K562 (cell line): ENCODE measurements around the gene RHPN2. TPM values are rescaled to one million over a fixed set of nuclear protein-coding genes. Genes with fewer than 3 reads are reported as not detected.

ENCODE experiments used
- DPF2 ChIP-seq: fragments of 450-650 bp; IDR thresholded peaks from 2 replicates; pipeline ENCODE4 v1.6.1; 2016
- EP300 ChIP-seq: IDR thresholded peaks from 2 replicates; pipeline ENCODE4 v1.6.1; 2012; ENCODE audit warnings: low read length, improper control_type of control experiment
- FOXM1 ChIP-seq, 2 experiments: fragments of 450-650 bp in 1 of 2; sonication (generic) in 1 of 2; formaldehyde crosslinking in 1 of 2; IDR thresholded peaks; 2 replicates each; pipeline versions ENCODE4 v1.6.1 to v1.9.0; 2017 to 2022; ENCODE audit warnings: low read depth in 2 of 2, mild to moderate bottlenecking in 2 of 2, missing genetic modification reagents in 1 of 2, moderate library complexity in 1 of 2
- GTF3C2 ChIP-seq: IDR thresholded peaks from 3 replicates; pipeline ENCODE4 v1.6.1; 2011; ENCODE audit warnings: borderline replicate concordance, mild to moderate bottlenecking, moderate library complexity; ENCODE audit not compliant: insufficient read length; ENCODE audit errors: extremely low read depth
- HCFC1 ChIP-seq: IDR thresholded peaks from 2 replicates; pipeline ENCODE4 v1.6.1; 2012; ENCODE audit warnings: low read depth, low read length, improper control_type of control experiment
- HDAC8 ChIP-seq: fragments of 450-650 bp; IDR thresholded peaks from 2 replicates; pipeline ENCODE4 v1.6.1; 2016; ENCODE audit warnings: mild to moderate bottlenecking, missing genetic modification characterization, moderate library complexity, missing compliant biosample characterization
- KDM5B ChIP-seq: fragments of 200-600 bp; sonication (generic); IDR thresholded peaks from 2 replicates; pipeline ENCODE4 v1.6.1; 2012; ENCODE audit warnings: low read depth, mild to moderate bottlenecking, moderate library complexity, low read length, control low read depth, inconsistent platforms; ENCODE audit not compliant: insufficient replicate concordance
- MED1 ChIP-seq: sonication (generic); formaldehyde crosslinking; IDR thresholded peaks from 2 replicates; pipeline ENCODE4 v1.8.1; 2023; ENCODE audit warnings: missing genetic modification reagents, borderline replicate concordance
- POLR3G ChIP-seq: IDR thresholded peaks from 2 replicates; pipeline ENCODE4 v1.6.1; 2011; ENCODE audit not compliant: insufficient read length, insufficient replicate concordance; ENCODE audit errors: extremely low read depth
- PPARD ChIP-seq: fragments of 250-450 bp; sonication (Bioruptor Pico); IDR thresholded peaks from 2 replicates; pipeline ENCODE4 v1.8.0; 2022; ENCODE audit warnings: inconsistent platforms, mild to moderate bottlenecking, moderate library complexity
- SLC30A9 ChIP-seq: fragments of 250-450 bp; sonication (Bioruptor Pico); IDR thresholded peaks from 2 replicates; pipeline ENCODE4 v1.8.0; 2022; ENCODE audit warnings: mild to moderate bottlenecking, moderate library complexity
- SMARCC2 ChIP-seq: fragments of 450-650 bp; IDR thresholded peaks from 2 replicates; pipeline ENCODE4 v1.6.1; 2017; ENCODE audit warnings: antibody characterized with exemption, moderate library complexity, mild to moderate bottlenecking, low read depth
- SOX6 ChIP-seq: fragments of 450-650 bp; IDR thresholded peaks from 2 replicates; pipeline ENCODE4 v1.6.1; 2014; ENCODE audit warnings: mild to moderate bottlenecking
- SP1 ChIP-seq: sonication (generic); formaldehyde crosslinking; IDR thresholded peaks from 2 replicates; pipeline ENCODE4 v1.8.1; 2022; ENCODE audit warnings: mild to moderate bottlenecking, missing genetic modification reagents
- TCFL5 ChIP-seq: fragments of 250-450 bp; sonication (Bioruptor Pico); conservative IDR thresholded peaks from 2 replicates; pipeline ENCODE4 v1.6.1; 2021; ENCODE audit warnings: mild to moderate bottlenecking, moderate library complexity, matching md5 sums
- TOE1 ChIP-seq, 2 experiments: fragments of 450-650 bp in 1 of 2; sonication (generic) in 1 of 2; formaldehyde crosslinking in 1 of 2; IDR thresholded peaks; 2 replicates each; pipeline versions ENCODE4 v1.7.1 to v1.8.0; 2016 to 2022; ENCODE audit warnings: borderline replicate concordance in 2 of 2, mild to moderate bottlenecking in 2 of 2, antibody characterized with exemption in 1 of 2, inconsistent platforms in 1 of 2, low read depth in 1 of 2, missing genetic modification reagents in 1 of 2, moderate library complexity in 1 of 2
- ZNF184 ChIP-seq: sonication (generic); formaldehyde crosslinking; IDR thresholded peaks from 2 replicates; pipeline ENCODE4 v1.5.0; 2020; ENCODE audit warnings: missing genetic modification reagents
- ZNF551 ChIP-seq: fragments of 250-450 bp; sonication (Bioruptor Pico); IDR thresholded peaks from 2 replicates; pipeline ENCODE4 v1.5.0; 2021; ENCODE audit warnings: mild to moderate bottlenecking, moderate library complexity
- polyA plus RNA-seq, 8 experiments: library from polyadenylated mRNA; depleted of rRNA in 4 of 8; stranded (reverse) in 5 of 8; unstranded in 3 of 8; fragments of >200 nt; fragmentation: Nextera tagmentation in 2 of 8; fragmentation: Illumina TruSeq in 1 of 8; extraction: Ambion mirVana in 2 of 8; extraction: Trizol in 1 of 8; gene quantifications; 2 replicates each; pipeline versions ENCODE4 v1.2.1 to v1.2.3, GENCODE V29; 2011 to 2014; ENCODE audit warnings: inconsistent platforms in 1 of 8, missing spikeins in 1 of 8
- total RNA-seq, 7 experiments: library from RNA; depleted of rRNA in 6 of 7; stranded (reverse); fragments of >200 nt in 6 of 7; fragmentation: Illumina TruSeq in 2 of 7; extraction: Trizol in 2 of 7; gene quantifications; 2 replicates each; pipeline versions ENCODE4 v1.2.1 to v1.2.3, GENCODE V29; 2011 to 2021; ENCODE audit warnings: low replicate concordance in 1 of 7
- TF ChIP-seq, protein P1 (sequence below): fragments of 450-650 bp; conservative IDR thresholded peaks from 2 replicates; pipeline ENCODE4 v1.6.1; 2016; ENCODE audit warnings: missing genetic modification characterization, low read depth, mild to moderate bottlenecking, missing compliant biosample characterization, moderate library complexity

RHPN2 gene
- total and polyA plus RNA-seq, 9 of the 15 experiments (the other 6 are each of a cell fraction or from before 2014, with no cell fraction given) = 0.63 to 9.9 (median 3.2) TPM

DNA sequence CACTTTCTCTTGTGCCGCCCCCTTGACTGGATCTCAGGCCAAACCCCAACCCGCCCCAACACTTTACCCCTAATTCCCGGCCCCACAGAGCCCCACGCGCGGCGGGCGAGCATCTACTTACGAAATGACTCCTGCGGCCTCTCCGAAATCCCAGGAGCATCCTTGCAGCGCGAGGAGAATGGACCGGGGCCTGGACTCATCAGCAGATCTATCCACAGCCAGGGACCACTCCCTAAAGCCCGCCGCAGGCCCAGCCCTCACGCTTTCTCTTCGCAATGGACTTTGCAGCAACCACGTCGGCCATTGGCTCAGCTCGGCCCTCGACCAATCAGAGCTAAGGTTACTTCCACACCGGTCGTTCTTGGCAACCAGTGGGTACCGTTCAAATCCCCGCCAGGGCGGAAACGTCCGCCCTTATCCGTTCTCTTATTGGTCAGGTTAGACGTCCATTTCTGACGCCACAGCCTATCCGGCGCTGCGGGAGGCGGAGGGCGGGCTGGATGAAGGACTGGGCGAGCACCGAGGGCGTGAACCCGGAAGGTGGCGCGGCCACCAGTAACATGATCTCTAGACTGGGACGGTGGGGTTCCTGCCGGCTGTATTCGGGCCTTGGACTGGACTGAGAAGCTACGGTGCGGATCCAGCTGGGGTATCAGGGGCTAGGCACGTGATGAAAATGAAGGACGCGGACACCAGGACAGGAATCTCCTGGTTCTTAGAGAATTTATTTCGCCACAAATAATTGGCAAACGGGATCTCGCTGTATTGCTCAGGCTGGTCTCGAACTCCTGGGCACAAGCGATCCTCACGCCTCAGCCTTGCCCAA is 92.8 kb downstream of the RHPN2 start, which contains the start of the genes CEP89 and FAAP24 (continued):
- TF ChIP-seq HDAC8 (tag) (no peak), KDM5B (peak; percentile 80), SP1 (CRISPR knock-in tag) (peak; percentile 94), EP300 (peak; percentile 36), HCFC1 (peak; percentile 76), GTF3C2 (peak; percentile 62), SOX6 (0 out of 2 replicates have a peak, but pooled peaks have one; percentile 31), TOE1 (IDR thresholded peaks at IDR 0.05; ENCODE audit: borderline replicate concordance) (peak; percentile 27; the same call in 1 of the 2 replicates), TOE1 (CRISPR knock-in tag; IDR thresholded peaks at IDR 0.05; ENCODE audit: borderline replicate concordance, low read depth) (no peak), POLR3G (no peak), PPARD (CRISPR knock-in tag) (no peak), ZNF184 (CRISPR knock-in tag) (no peak), DPF2 (peak; percentile 45; the same call in 1 of the 2 replicates), TCFL5 (CRISPR knock-in tag) (no peak), SMARCC2 (no peak), SLC30A9 (CRISPR knock-in tag) (no peak), ZNF551 (CRISPR knock-in tag) (no peak), MED1 (CRISPR knock-in tag) (no peak), FOXM1 (IDR thresholded peaks at IDR 0.05; ENCODE audit: low read depth) (0 out of 2 replicates have a peak, but pooled peaks have one; percentile 26), FOXM1 (CRISPR knock-in tag; IDR thresholded peaks at IDR 0.05; ENCODE audit: low read depth) (no peak)
- TF ChIP-seq, protein P1, sequence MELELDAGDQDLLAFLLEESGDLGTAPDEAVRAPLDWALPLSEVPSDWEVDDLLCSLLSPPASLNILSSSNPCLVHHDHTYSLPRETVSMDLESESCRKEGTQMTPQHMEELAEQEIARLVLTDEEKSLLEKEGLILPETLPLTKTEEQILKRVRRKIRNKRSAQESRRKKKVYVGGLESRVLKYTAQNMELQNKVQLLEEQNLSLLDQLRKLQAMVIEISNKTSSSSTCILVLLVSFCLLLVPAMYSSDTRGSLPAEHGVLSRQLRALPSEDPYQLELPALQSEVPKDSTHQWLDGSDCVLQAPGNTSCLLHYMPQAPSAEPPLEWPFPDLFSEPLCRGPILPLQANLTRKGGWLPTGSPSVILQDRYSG (tag) = no peak
